Measurements from ENCODE around the gene KDM4C.

GRCh38 chr9:6827439-6828145 is 69.8 kb downstream of the KDM4C start:
- TF ChIP-seq SP1 (IDR thresholded peaks at IDR 0.05; ENCODE audit: low read depth): no peak
- no peak for TF ChIP-seq EZH2phosphoT487 (IDR thresholded peaks at IDR 0.05; ENCODE audit: borderline replicate concordance)
- TF ChIP-seq CTCF (IDR thresholded peaks at IDR 0.05 in 2 of 3, conservative IDR thresholded peaks at IDR 0.05 in 1 of 3; ENCODE audit: borderline replicate concordance in 1 of 3, insufficient read depth in 1 of 3, low read depth in 2 of 3, low read length in 2 of 3): peak; percentile 29 to 74 (median 53); a peak in 5 of 6 replicates
- TF ChIP-seq ZBTB33 (IDR thresholded peaks at IDR 0.05; ENCODE audit: extremely low read depth, insufficient replicate concordance, low read length): no peak
- TF ChIP-seq EZH2 (IDR thresholded peaks at IDR 0.05): no peak
- no peak for TF ChIP-seq ZNF274 (IDR thresholded peaks at IDR 0.05; ENCODE audit: low read depth, low read length)
- TF ChIP-seq TCF7L2 (IDR thresholded peaks at IDR 0.05; ENCODE audit: borderline replicate concordance, extremely low read depth, insufficient read depth, insufficient read length): no peak
- no peak for TF ChIP-seq POLR2AphosphoS5 (IDR thresholded peaks at IDR 0.05; ENCODE audit: low read depth, low read length)
- TF ChIP-seq POLR2A (IDR thresholded peaks at IDR 0.05; ENCODE audit: borderline replicate concordance, extremely low read depth, insufficient read depth, insufficient read length): no peak
- no peak for TF ChIP-seq YY1 (IDR thresholded peaks at IDR 0.05; ENCODE audit: extremely low read depth, insufficient replicate concordance, low read depth, low read length)
- no peak for TF ChIP-seq ATF3 (IDR thresholded peaks at IDR 0.05)
- no peak for TF ChIP-seq REST (IDR thresholded peaks at IDR 0.05; ENCODE audit: low read depth)
